H1 (cell line): ENCODE results near the gene TGOLN2. TPM values are rescaled to one million over a fixed set of nuclear protein-coding genes. Genes with fewer than 3 reads are reported as not detected.

Source experiments
- TAF1 ChIP-seq: IDR thresholded peaks from 2 replicates; pipeline ENCODE4 v1.6.1; 2011; ENCODE audit warnings: mild to moderate bottlenecking, low read depth, low read length
- polyA plus RNA-seq, 7 experiments: library from polyadenylated mRNA; depleted of rRNA in 3 of 7; stranded (reverse) in 5 of 7; unstranded in 2 of 7; fragments of >200 nt in 5 of 7; fragments of 200-250 nt in 2 of 7; gene quantifications; 1 replicate in 5 of 7; 2 replicates in 1 of 7; 4 replicates in 1 of 7; pipeline versions ENCODE4 v1.2.1 to v1.2.3, GENCODE V29; 2011 to 2013; ENCODE audit warnings: missing spikeins in 2 of 7, mixed read lengths in 2 of 7
- total RNA-seq: library from RNA; stranded (reverse); fragmentation: NEBNext Ultra II Directional; extraction: Animal tissue kit (Norgen Biotek cat#: 25700); gene quantifications from 2 replicates; pipeline ENCODE4 v1.2.1, GENCODE V29; 2021

The TGOLN2 gene
- total and polyA plus RNA-seq, 2 of the 8 experiments (the other 6 are each of a cell fraction or from before 2014, with no cell fraction given), result 33.9 to 38.9 TPM

- peak; percentile 98 for TF ChIP-seq TAF1
These were observed at the start of gene TGOLN2 (continued) for GRCh38 chr2:85327822-85328617.
